GM12878 (cell line): ENCODE data around the gene GRB10. TPM values are rescaled to one million over a fixed set of nuclear protein-coding genes. Genes with fewer than 3 reads are reported as not detected.

ENCODE experiments used
- CUX1 ChIP-seq: IDR thresholded peaks from 2 replicates; pipeline ENCODE4 v1.6.1; 2012; ENCODE audit warnings: improper control_type of control experiment, low read depth, low read length; ENCODE audit not compliant: insufficient replicate concordance
- ETV6 ChIP-seq, 2 experiments: fragments of 450-650 bp in 1 of 2; IDR thresholded peaks in 1 of 2; conservative IDR thresholded peaks in 1 of 2; 2 replicates each; pipeline ENCODE4 v1.6.1; 2014; ENCODE audit warnings: antibody characterized with exemption in 1 of 2, borderline replicate concordance in 1 of 2, low read depth in 1 of 2, mild to moderate bottlenecking in 1 of 2, moderate library complexity in 1 of 2
- PKNOX1 ChIP-seq: fragments of 450-650 bp; IDR thresholded peaks from 2 replicates; pipeline ENCODE4 v1.6.1; 2016; ENCODE audit warnings: mild to moderate bottlenecking
- SPI1 ChIP-seq: IDR thresholded peaks from 2 replicates; pipeline ENCODE4 v1.6.1; 2011; ENCODE audit warnings: low read depth, mild to moderate bottlenecking, low read length, moderate library complexity, borderline replicate concordance; ENCODE audit not compliant: insufficient read depth
- ZBTB33 ChIP-seq: fragments of 450-650 bp; IDR thresholded peaks from 2 replicates; pipeline ENCODE4 v1.6.1; 2017; ENCODE audit warnings: mild to moderate bottlenecking
- ZNF24 ChIP-seq: fragments of 450-650 bp; IDR thresholded peaks from 2 replicates; pipeline ENCODE4 v1.6.1; 2017; ENCODE audit warnings: antibody characterized with exemption, mild to moderate bottlenecking
- ZZZ3 ChIP-seq: IDR thresholded peaks from 2 replicates; pipeline ENCODE4 v1.6.1; 2011; ENCODE audit warnings: low read depth; ENCODE audit not compliant: control insufficient read depth, insufficient read length
- polyA plus RNA-seq, 11 experiments: library from polyadenylated mRNA; depleted of rRNA in 4 of 11; unstranded in 6 of 11; stranded (reverse) in 5 of 11; fragments of >200 nt; fragmentation: Nextera tagmentation in 4 of 11; fragmentation: Illumina TruSeq in 1 of 11; extraction: Ambion mirVana in 4 of 11; extraction: Trizol in 1 of 11; gene quantifications; 1 replicate in 1 of 11; 2 replicates in 10 of 11; pipeline versions ENCODE4 v1.2.1 to v1.2.3, GENCODE V29; 2011 to 2016; ENCODE audit warnings: inconsistent platforms in 2 of 11, missing spikeins in 2 of 11, low read depth in 1 of 11
- total RNA-seq, 4 experiments: library from RNA; depleted of rRNA in 3 of 4; stranded (reverse); fragments of >200 nt in 3 of 4; fragmentation: Illumina TruSeq in 1 of 4; extraction: Trizol in 1 of 4; gene quantifications; 2 replicates each; pipeline versions ENCODE4 v1.2.1 to v1.2.3, GENCODE V29; 2013 to 2021

GRB10 gene
- total and polyA plus RNA-seq, 10 of the 15 experiments (the other 5 are each of a cell fraction or from before 2014, with no cell fraction given), result 0.04 to 0.33 TPM; not detected in 8

GRCh38 chr7:50714857-50715256 lies 67.8 kb downstream of the GRB10 start (continued):
- TF ChIP-seq PKNOX1, result no peak
- TF ChIP-seq ETV6 (conservative IDR thresholded peaks at IDR 0.05 in 1 of 2, IDR thresholded peaks at IDR 0.05 in 1 of 2; ENCODE audit: borderline replicate concordance in 1 of 2, low read depth in 1 of 2), result no peak
- TF ChIP-seq ZBTB33, result no peak
- TF ChIP-seq CUX1, result no peak
- TF ChIP-seq ZZZ3, result no peak
- no peak for TF ChIP-seq SPI1
- TF ChIP-seq ZNF24, result no peak
